DND-41 (cell line): ENCODE results near the gene OPCML.

Experiments
- ATAC-seq: fragments of 200-7000 bp; cut with Tn5 transposase; 3 replicates; pipeline ENCODE4 v1.9.1; 2021; ENCODE audit warnings: low read depth; ENCODE audit not compliant: insufficient read depth
- DNase-seq: peaks from one replicate; pipeline ENCODE4 v3.0.0-alpha.2; 2020
- H2AFZ ChIP-seq: 2 replicates; pipeline ENCODE4 v1.6.0; 2012; ENCODE audit warnings: low read depth, low read length
- H3K27ac ChIP-seq: 2 replicates; pipeline ENCODE4 v1.5.1; 2012; ENCODE audit warnings: low read length, inconsistent platforms
- H3K27me3 ChIP-seq: fragments of 200-600 bp; sonication (generic); 2 replicates; pipeline ENCODE4 v1.6.0; 2012; ENCODE audit warnings: low read length, mild to moderate bottlenecking, inconsistent platforms; ENCODE audit not compliant: insufficient read depth, poor library complexity
- H3K36me3 ChIP-seq: 2 replicates; pipeline ENCODE4 v1.5.1; 2012; ENCODE audit warnings: low read length, inconsistent platforms; ENCODE audit not compliant: insufficient read depth
- H3K4me1 ChIP-seq: 2 replicates; pipeline ENCODE4 v1.5.1; 2012; ENCODE audit warnings: mild to moderate bottlenecking, low read length; ENCODE audit not compliant: insufficient read depth
- H3K4me2 ChIP-seq: 2 replicates; pipeline ENCODE4 v1.6.0; 2012; ENCODE audit warnings: mild to moderate bottlenecking, moderate library complexity, low read length, inconsistent platforms; ENCODE audit not compliant: insufficient read depth
- H3K4me3 ChIP-seq, 2 experiments: fragments of 200-600 bp in 1 of 2; shearing (Covaris generic) in 1 of 2; 2 replicates each; pipeline ENCODE4 v1.5.1; 2012 to 2016; ENCODE audit warnings: inconsistent platforms in 2 of 2, low read length in 2 of 2, mild to moderate bottlenecking in 2 of 2, low read depth in 1 of 2, moderate library complexity in 1 of 2
- H3K79me2 ChIP-seq: 2 replicates; pipeline ENCODE4 v1.6.0; 2012; ENCODE audit warnings: low read length, inconsistent platforms; ENCODE audit not compliant: insufficient read depth
- H3K9ac ChIP-seq: 2 replicates; pipeline ENCODE4 v1.6.0; 2012; ENCODE audit warnings: low read depth, mild to moderate bottlenecking, inconsistent platforms, low read length, moderate library complexity
- H3K9me3 ChIP-seq: 2 replicates; pipeline ENCODE4 v1.5.1; 2012; ENCODE audit warnings: low read length, moderate library complexity, mild to moderate bottlenecking, inconsistent platforms; ENCODE audit not compliant: insufficient read depth, severe bottlenecking
- H4K20me1 ChIP-seq: 2 replicates; pipeline ENCODE4 v1.6.0; 2012; ENCODE audit warnings: low read length; ENCODE audit not compliant: insufficient read depth
- EZH2 ChIP-seq: IDR thresholded peaks from 3 replicates; pipeline ENCODE4 v1.6.1; 2012; ENCODE audit warnings: borderline replicate concordance, low read depth, mild to moderate bottlenecking, moderate library complexity, low read length, inconsistent platforms; ENCODE audit not compliant: severe bottlenecking
- TF ChIP-seq, protein P1 (sequence below): IDR thresholded peaks from 2 replicates; pipeline ENCODE4 v1.5.1; 2012; ENCODE audit warnings: borderline replicate concordance, low read length, moderate library complexity, mild to moderate bottlenecking; ENCODE audit not compliant: poor library complexity, severe bottlenecking; ENCODE audit errors: extremely low read depth

The OPCML gene

DNA sequence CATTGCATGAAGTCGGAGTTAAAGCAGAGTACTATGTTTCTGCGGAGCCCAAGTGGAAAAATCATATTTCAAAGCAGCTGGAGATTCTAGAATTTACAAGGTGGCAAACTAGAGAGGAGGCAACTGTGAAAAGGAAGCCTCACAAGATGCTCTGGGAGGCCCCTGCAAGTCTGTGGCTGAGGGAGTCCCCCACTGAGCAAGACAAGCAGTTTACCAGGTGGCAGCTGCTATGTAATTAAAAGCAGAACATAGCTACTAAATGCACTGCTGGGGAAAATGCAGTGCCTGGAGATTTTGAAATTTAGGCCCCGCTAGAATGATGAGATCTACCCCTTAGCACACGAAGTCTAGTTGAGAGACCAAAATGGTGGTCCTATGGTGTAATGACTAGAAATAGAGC, 728.0 kb downstream of the OPCML start:
- TF ChIP-seq EZH2 = no peak
- TF ChIP-seq, protein P1, sequence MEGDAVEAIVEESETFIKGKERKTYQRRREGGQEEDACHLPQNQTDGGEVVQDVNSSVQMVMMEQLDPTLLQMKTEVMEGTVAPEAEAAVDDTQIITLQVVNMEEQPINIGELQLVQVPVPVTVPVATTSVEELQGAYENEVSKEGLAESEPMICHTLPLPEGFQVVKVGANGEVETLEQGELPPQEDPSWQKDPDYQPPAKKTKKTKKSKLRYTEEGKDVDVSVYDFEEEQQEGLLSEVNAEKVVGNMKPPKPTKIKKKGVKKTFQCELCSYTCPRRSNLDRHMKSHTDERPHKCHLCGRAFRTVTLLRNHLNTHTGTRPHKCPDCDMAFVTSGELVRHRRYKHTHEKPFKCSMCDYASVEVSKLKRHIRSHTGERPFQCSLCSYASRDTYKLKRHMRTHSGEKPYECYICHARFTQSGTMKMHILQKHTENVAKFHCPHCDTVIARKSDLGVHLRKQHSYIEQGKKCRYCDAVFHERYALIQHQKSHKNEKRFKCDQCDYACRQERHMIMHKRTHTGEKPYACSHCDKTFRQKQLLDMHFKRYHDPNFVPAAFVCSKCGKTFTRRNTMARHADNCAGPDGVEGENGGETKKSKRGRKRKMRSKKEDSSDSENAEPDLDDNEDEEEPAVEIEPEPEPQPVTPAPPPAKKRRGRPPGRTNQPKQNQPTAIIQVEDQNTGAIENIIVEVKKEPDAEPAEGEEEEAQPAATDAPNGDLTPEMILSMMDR = no peak
- DNase-seq = no peak
- Histone ChIP-seq H3K9me3 (no peaks in the 10 kb centered on the region), H2AFZ (no peak overlapping the region), H3K9ac (no peak overlapping the region), H4K20me1 (no peaks in the 10 kb centered on the region), H3K4me2 (no peak overlapping the region), H3K27me3 (peaks cover 2% of the 10 kb centered on the region), H3K79me2 (no peaks in the 10 kb centered on the region), H3K4me3 (no peak overlapping the region), H3K27ac (no peak overlapping the region), H3K36me3 (no peaks in the 10 kb centered on the region), H3K4me1 (no peaks in the 10 kb centered on the region)
- no peak for ATAC-seq

DNA sequence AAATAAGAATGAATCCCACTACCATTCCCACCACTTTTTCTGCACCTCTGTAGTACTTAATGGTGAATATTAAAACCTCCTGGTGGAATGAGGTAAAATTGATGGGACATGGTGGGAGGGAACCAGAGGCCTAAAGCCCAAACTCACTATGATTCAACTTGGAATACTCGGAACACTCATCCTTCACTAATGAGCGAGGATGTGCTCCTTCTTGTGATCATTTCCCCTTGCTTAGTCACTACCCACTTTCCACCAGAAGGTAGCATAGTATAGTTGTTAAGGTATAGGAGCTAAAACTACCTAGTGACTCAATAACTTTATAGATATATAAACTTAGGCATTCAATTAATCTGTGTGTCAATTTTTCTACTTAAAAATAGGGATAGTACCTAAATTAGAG, 728.9 kb downstream of the OPCML start:
- Histone ChIP-seq H2AFZ (no peak overlapping the region), H3K9me3 (no peaks in the 10 kb centered on the region), H3K4me1 (no peaks in the 10 kb centered on the region), H3K36me3 (no peaks in the 10 kb centered on the region), H3K9ac (no peak overlapping the region), H3K79me2 (no peaks in the 10 kb centered on the region), H3K27ac (no peak overlapping the region), H3K27me3 (peaks cover 2% of the 10 kb centered on the region), H3K4me3 (no peak overlapping the region), H3K4me2 (no peak overlapping the region), H4K20me1 (no peaks in the 10 kb centered on the region)
- ATAC-seq (no peak), DNase-seq (no peak)
- TF ChIP-seq EZH2 = no peak
- TF ChIP-seq, protein P1 = no peak

DNA sequence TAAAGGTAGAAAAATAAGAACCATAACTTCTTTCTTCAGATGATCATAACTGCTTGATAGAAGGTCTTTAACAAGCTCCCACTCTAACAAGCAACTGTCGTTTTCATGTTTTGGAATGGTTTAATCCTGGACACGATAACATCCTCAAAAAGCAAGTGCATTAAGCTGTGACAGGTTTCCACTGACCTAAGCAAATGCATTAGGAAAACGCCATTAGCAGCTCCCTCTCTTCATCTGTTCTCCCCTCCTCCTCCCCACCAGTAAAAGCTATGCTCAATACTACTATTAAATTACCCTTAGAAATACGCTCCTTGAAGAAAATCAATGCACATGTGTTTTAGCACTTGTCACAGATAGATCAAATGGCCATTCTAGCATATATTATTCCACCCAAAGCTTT, 729.4 kb downstream of the OPCML start:
- DNase-seq (no peak), ATAC-seq (no peak)
- no peak overlapping the region for H3K4me3 ChIP-seq
- H3K9ac ChIP-seq = no peak overlapping the region
- no peak overlapping the region for H3K4me2 ChIP-seq
- H3K79me2 ChIP-seq = no peaks in the 10 kb centered on the region
- H2AFZ ChIP-seq = no peak overlapping the region
- H3K27ac ChIP-seq = no peak overlapping the region
- no peaks in the 10 kb centered on the region for H3K9me3 ChIP-seq
- no peaks in the 10 kb centered on the region for H3K4me1 ChIP-seq
- TF ChIP-seq EZH2 = no peak
- TF ChIP-seq, protein P1 = no peak
- H3K27me3 ChIP-seq = peaks cover 2% of the 10 kb centered on the region
- no peaks in the 10 kb centered on the region for H4K20me1 ChIP-seq
- no peaks in the 10 kb centered on the region for H3K36me3 ChIP-seq

DNA sequence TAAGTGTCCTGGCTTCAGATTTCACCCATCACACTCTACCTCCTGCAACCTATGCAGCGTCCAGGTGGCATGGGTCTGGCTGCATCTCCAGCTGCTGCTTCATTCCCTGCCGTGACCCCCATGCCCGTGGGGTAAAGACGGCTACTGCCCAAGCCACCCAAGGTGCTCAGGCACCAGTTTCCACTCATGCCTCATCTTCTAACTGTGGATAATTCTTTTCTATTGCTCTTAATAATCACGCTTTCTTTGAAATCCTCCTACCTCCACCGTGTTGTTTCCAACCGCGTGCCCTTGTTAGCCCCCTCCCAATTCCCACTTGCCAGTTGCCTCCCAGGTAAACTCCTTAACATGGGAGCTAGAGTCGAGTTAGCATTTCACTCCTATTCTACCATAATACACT, 738.5 kb downstream of the OPCML start:
- Histone ChIP-seq H3K9ac (no peak overlapping the region), H3K4me1 (peaks cover 6% of the 10 kb centered on the region; the same call in 1 of the 2 replicates), H4K20me1 (no peaks in the 10 kb centered on the region), H3K27me3 (no peaks in the 10 kb centered on the region), H3K9me3 (no peaks in the 10 kb centered on the region), H3K4me2 (no peak overlapping the region), H3K79me2 (no peaks in the 10 kb centered on the region), H3K4me3 (no peak overlapping the region), H3K27ac (no peak overlapping the region), H3K36me3 (no peaks in the 10 kb centered on the region), H2AFZ (no peak overlapping the region)
- DNase-seq (no peak), ATAC-seq (no peak)
- TF ChIP-seq, protein P1 = no peak
- TF ChIP-seq EZH2 = no peak
